Trophoblast cell (in vitro differentiated cells and primary cell): Measurements from ENCODE around the gene MAN1C1.

Source experiments
- DNase-seq, 2 donors: peaks; one replicate each; pipeline ENCODE4 v3.0.0-alpha.2; 2016
- H2AFZ ChIP-seq: 2 replicates; pipeline ENCODE4 v1.6.1; 2013; ENCODE audit warnings: low read length, moderate library complexity, mild to moderate bottlenecking; ENCODE audit not compliant: insufficient read depth, poor library complexity
- H2AK5ac ChIP-seq: 2 replicates; pipeline ENCODE4 v1.6.1; 2013; ENCODE audit warnings: mild to moderate bottlenecking, low read length
- H2BK120ac ChIP-seq: 2 replicates; pipeline ENCODE4 v1.6.1; 2013; ENCODE audit warnings: low read length, mild to moderate bottlenecking, moderate library complexity; ENCODE audit not compliant: insufficient read depth, poor library complexity
- H2BK12ac ChIP-seq: 2 replicates; pipeline ENCODE4 v1.6.1; 2013; ENCODE audit warnings: mild to moderate bottlenecking, low read length, moderate library complexity
- H2BK5ac ChIP-seq: 2 replicates; pipeline ENCODE4 v1.6.1; 2013; ENCODE audit warnings: low read length, low read depth, moderate library complexity, mild to moderate bottlenecking; ENCODE audit not compliant: poor library complexity
- H3K14ac ChIP-seq: 2 replicates; pipeline ENCODE4 v1.6.1; 2013; ENCODE audit warnings: mild to moderate bottlenecking, low read length
- H3K18ac ChIP-seq: 2 replicates; pipeline ENCODE4 v1.6.1; 2013; ENCODE audit warnings: mild to moderate bottlenecking, low read length
- H3K23ac ChIP-seq: 2 replicates; pipeline ENCODE4 v1.6.1; 2013; ENCODE audit warnings: low read length
- H3K27ac ChIP-seq: 2 replicates; pipeline ENCODE4 v1.5.1; 2013; ENCODE audit warnings: low read depth, mild to moderate bottlenecking, inconsistent platforms, low read length, moderate library complexity
- H3K27me3 ChIP-seq: 2 replicates; pipeline ENCODE4 v1.6.1; 2013; ENCODE audit warnings: inconsistent platforms, mild to moderate bottlenecking, low read length, moderate library complexity; ENCODE audit not compliant: insufficient read depth
- H3K36me3 ChIP-seq, 2 experiments: 1 replicate in 1 of 2; 2 replicates in 1 of 2; pipeline ENCODE4 v1.6.1; 2013; ENCODE audit warnings: low read length in 2 of 2, mild to moderate bottlenecking in 2 of 2, moderate library complexity in 1 of 2; ENCODE audit not compliant: insufficient read depth in 2 of 2, control insufficient read depth in 1 of 2
- H3K4ac ChIP-seq: 2 replicates; pipeline ENCODE4 v1.6.1; 2013; ENCODE audit warnings: low read depth, mild to moderate bottlenecking, low read length, moderate library complexity
- H3K4me1 ChIP-seq, 2 experiments: 1 replicate in 1 of 2; 2 replicates in 1 of 2; pipeline ENCODE4 v1.6.1; 2013; ENCODE audit warnings: low read length in 2 of 2, mild to moderate bottlenecking in 2 of 2, moderate library complexity in 1 of 2; ENCODE audit not compliant: insufficient read depth in 2 of 2, control insufficient read depth in 1 of 2
- H3K4me2 ChIP-seq: 2 replicates; pipeline ENCODE4 v1.6.1; 2013; ENCODE audit warnings: inconsistent platforms, mild to moderate bottlenecking, low read length, moderate library complexity
- H3K4me3 ChIP-seq: 2 replicates; pipeline ENCODE4 v1.5.1; 2013; ENCODE audit warnings: mild to moderate bottlenecking, low read depth, low read length, inconsistent platforms
- H3K79me1 ChIP-seq: one replicate; pipeline ENCODE4 v1.6.1; 2013; ENCODE audit warnings: low read length
- H3K79me2 ChIP-seq: 2 replicates; pipeline ENCODE4 v1.6.1; 2013; ENCODE audit warnings: low read length, mild to moderate bottlenecking; ENCODE audit not compliant: control insufficient read depth, insufficient read depth, poor library complexity
- H3K9ac ChIP-seq: 2 replicates; pipeline ENCODE4 v1.6.1; 2013; ENCODE audit warnings: mild to moderate bottlenecking, low read length
- H3K9me3 ChIP-seq: 2 replicates; pipeline ENCODE4 v1.6.1; 2013; ENCODE audit warnings: low read depth, mild to moderate bottlenecking, control low read depth, inconsistent platforms, low read length; ENCODE audit not compliant: insufficient read depth
- H4K12ac ChIP-seq: 2 replicates; pipeline ENCODE4 v1.6.1; 2013; ENCODE audit warnings: low read depth, mild to moderate bottlenecking, low read length, moderate library complexity
- H4K8ac ChIP-seq: 2 replicates; pipeline ENCODE4 v1.6.1; 2013; ENCODE audit warnings: low read depth, mild to moderate bottlenecking, low read length, moderate library complexity
- H4K91ac ChIP-seq: one replicate; pipeline ENCODE4 v1.6.1; 2013; ENCODE audit warnings: low read depth, mild to moderate bottlenecking, low read length, moderate library complexity
- WGBS: extraction: QIAGEN DNeasy Blood & Tissue Kit; methylation state at CpG from one replicate; pipeline ENCODE4 v1.1.7; 2013; ENCODE audit warnings: missing lambda C conversion rate; ENCODE audit not compliant: insufficient read length, insufficient coverage; ENCODE audit errors: extremely low coverage; 5-methylcytosine and 5-hydroxymethylcytosine counted together

The MAN1C1 gene

DNA sequence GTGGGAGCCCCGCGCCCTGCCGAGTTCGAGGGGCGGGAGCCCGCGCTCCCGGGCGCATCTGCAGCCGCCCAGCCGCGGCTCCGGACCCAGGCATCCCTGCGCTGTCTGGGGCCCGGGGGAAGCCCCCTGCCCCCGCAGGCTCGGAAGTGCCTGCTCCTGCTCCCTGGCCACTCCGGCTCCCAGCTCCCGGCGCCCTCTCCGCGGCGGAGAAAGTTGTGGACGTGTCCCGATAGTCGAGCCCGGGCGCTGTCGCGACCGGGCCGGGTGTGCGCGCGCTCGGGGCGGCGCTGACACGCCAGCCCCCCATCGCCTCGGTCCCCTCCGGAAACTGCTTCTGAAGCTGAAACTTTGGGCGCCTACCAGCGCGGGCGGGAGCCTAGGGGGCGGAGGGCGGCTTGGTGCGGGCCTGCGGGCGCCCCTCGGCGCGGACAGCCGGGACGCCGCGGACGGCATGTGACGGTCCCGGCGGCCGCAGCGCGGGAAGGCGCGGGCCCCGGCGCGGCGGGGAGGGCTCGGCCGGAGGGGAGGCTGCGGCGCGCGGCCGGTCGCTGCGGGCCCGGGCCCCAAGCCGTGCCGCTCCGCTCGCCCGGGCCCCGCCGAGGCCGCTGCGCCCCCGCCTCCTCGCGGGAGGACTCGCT, 515 bp downstream of the MAN1C1 start:
- WGBS = no CpG with 5 or more reads among the region's 94 CpGs
- H3K9ac ChIP-seq = no peak overlapping the region
- H3K9me3 ChIP-seq = peaks cover 3% of the 10 kb centered on the region
- H3K23ac ChIP-seq = no peak overlapping the region
- peaks cover 21% of the 10 kb centered on the region for H3K27me3 ChIP-seq
- H2BK5ac ChIP-seq = no peak overlapping the region
- peak overlapping the region; percentile 50 for H2AFZ ChIP-seq
- no peak overlapping the region for H4K91ac ChIP-seq
- no peaks in the 10 kb centered on the region for H3K79me2 ChIP-seq
- no peak overlapping the region for H4K12ac ChIP-seq
- peak overlapping the region; percentile 98 for H3K4me2 ChIP-seq
- no peak overlapping the region for H2BK120ac ChIP-seq
- H3K14ac ChIP-seq = no peak overlapping the region
- no peak overlapping the region for H2BK12ac ChIP-seq
- H2AK5ac ChIP-seq = no peak overlapping the region
- no peak overlapping the region for H3K27ac ChIP-seq
- H3K18ac ChIP-seq = no peak overlapping the region
- no peak overlapping the region for H3K4ac ChIP-seq
- peaks cover 12 to 13% of the 10 kb centered on the region in 2 experiments for H3K4me1 ChIP-seq
- no peaks in the 10 kb centered on the region for H3K36me3 ChIP-seq
- H3K4me3 ChIP-seq = peak overlapping the region; percentile 64
- DNase-seq = peak; percentile 16 to 55
- no peaks in the 10 kb centered on the region for H3K79me1 ChIP-seq
- H4K8ac ChIP-seq = no peak overlapping the region

DNA sequence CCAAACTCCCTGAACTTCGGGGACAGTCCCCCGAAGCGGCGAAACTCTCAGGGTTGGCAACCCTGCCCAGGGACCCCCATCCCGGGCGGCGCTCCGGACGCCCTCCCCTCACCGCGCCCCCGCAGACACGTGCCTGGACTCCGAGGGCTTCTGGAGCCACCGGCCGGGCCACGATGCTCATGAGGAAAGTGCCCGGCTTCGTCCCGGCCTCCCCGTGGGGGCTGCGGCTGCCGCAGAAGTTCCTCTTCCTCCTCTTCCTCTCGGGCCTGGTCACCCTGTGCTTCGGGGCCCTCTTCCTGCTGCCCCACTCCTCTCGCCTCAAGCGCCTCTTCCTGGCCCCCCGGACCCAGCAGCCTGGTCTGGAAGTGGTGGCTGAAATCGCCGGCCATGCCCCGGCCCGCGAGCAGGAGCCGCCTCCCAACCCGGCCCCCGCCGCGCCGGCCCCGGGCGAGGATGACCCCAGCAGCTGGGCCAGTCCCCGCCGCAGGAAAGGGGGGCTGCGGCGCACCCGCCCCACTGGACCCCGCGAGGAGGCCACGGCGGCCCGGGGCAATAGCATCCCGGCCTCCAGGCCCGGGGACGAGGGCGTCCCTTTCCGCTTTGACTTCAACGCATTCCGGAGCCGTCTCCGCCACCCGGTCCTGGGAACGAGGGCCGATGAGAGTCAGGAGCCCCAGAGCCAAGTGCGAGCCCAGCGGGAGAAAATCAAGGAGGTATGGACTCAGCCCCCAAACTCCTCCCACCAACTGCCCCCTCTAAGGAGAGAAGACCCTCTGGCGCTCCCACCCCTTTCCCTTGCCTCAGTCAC, 1.2 kb downstream of the MAN1C1 start:
- Histone ChIP-seq H2AK5ac (no peak overlapping the region), H2BK120ac (no peak overlapping the region), H2AFZ (peak overlapping the region; percentile 30), H3K9me3 (peaks cover 3% of the 10 kb centered on the region), H3K4me2 (peak overlapping the region; percentile 98), H2BK5ac (no peak overlapping the region), H3K23ac (no peak overlapping the region), H4K8ac (no peak overlapping the region), H3K14ac (no peak overlapping the region), H4K12ac (no peak overlapping the region), H3K79me2 (no peaks in the 10 kb centered on the region), H3K4me3 (no peak overlapping the region), H3K79me1 (no peaks in the 10 kb centered on the region), H4K91ac (no peak overlapping the region), H3K27me3 (peaks cover 21% of the 10 kb centered on the region), H3K27ac (no peak overlapping the region), H3K36me3 (no peaks in the 10 kb centered on the region), H3K4ac (no peak overlapping the region), H3K4me1 (peaks cover 12 to 13% of the 10 kb centered on the region in 2 experiments), H3K18ac (no peak overlapping the region), H2BK12ac (no peak overlapping the region), H3K9ac (no peak overlapping the region)
- no CpG with 5 or more reads among the region's 66 CpGs for WGBS
- DNase-seq = peak in 1 of 2 donors; percentile 20

DNA sequence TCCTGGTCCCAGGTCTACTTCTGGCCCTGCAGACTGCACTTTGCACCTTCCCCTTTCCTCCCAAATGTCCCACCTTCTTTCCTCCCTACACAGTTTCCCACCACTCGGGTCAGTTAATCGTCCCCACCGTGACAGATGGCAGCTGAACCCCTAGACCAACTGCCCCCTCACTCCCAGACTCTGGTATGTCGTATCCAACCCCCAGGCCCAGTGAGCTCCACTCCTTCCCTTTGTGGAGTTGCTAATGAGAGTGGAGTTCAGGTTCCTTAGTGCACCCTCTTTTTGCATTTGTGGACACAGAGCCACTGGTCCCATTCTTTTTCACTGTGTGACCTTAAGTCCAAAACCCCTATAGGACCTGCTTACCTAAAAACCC, 1.8 kb downstream of the MAN1C1 start:
- H3K36me3 ChIP-seq = no peaks in the 10 kb centered on the region
- no peak overlapping the region for H3K4me3 ChIP-seq
- H2BK120ac ChIP-seq = no peak overlapping the region
- H3K9me3 ChIP-seq = peaks cover 3% of the 10 kb centered on the region
- WGBS = no CpG with 5 or more reads among the region's 4 CpGs
- no peak overlapping the region for H4K91ac ChIP-seq
- H3K4ac ChIP-seq = no peak overlapping the region
- H2AK5ac ChIP-seq = no peak overlapping the region
- no peak overlapping the region for H2AFZ ChIP-seq
- H3K23ac ChIP-seq = peak overlapping the region; percentile 96
- H4K8ac ChIP-seq = no peak overlapping the region
- no peaks in the 10 kb centered on the region for H3K79me1 ChIP-seq
- H4K12ac ChIP-seq = no peak overlapping the region
- H3K9ac ChIP-seq = no peak overlapping the region
- no peak for DNase-seq
- peaks cover 21% of the 10 kb centered on the region for H3K27me3 ChIP-seq
- peaks cover 12 to 13% of the 10 kb centered on the region in 2 experiments for H3K4me1 ChIP-seq
- H3K14ac ChIP-seq = no peak overlapping the region
- no peak overlapping the region for H2BK5ac ChIP-seq
- H3K79me2 ChIP-seq = no peaks in the 10 kb centered on the region
- H3K27ac ChIP-seq = no peak overlapping the region
- no peak overlapping the region for H3K18ac ChIP-seq
- no peak overlapping the region for H3K4me2 ChIP-seq
- H2BK12ac ChIP-seq = no peak overlapping the region

DNA sequence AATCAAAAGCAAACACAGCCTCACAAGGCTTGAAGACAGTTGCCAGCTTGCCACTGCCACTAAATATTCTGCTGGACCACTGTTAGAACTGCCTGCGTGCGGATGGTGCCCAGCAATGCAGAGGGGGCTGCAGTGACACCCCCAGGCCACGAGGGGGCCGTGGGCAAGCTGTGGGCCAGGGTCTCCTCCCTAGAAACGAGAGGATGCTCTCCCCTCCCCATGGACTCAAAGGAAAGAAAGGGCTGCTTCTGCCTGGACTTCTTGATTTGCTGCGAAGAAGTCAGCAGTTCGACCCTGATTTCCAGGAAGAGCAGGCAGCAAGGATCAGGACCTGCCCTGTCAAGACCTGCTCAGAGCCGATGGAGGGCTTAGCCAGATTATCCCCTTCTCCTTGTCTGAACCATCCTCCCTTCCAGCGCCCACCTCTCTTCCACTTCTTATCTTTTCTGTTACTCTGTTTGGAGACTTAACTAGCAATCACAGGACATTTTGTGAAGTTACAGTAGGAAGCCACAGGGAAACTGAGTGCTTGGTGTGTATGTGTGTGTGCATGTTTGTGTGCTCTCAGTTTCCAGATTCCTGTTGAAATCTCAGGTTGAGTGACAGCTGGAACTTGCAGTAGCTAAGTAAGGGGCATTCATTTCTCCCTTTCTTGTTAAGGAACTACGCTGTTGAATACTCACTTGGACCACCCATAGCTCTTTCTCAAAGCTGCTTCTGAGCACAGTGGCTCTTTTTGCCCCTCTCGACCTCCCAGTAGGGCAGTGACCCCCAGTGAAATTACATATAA, 2.7 kb downstream of the MAN1C1 start:
- H3K4me2 ChIP-seq = no peak overlapping the region
- H4K91ac ChIP-seq = no peak overlapping the region
- no peaks in the 10 kb centered on the region for H3K79me1 ChIP-seq

More for the DNA sequence above, 2.7 kb downstream of the MAN1C1 start:
- Histone ChIP-seq H3K18ac (no peak overlapping the region), H4K12ac (no peak overlapping the region), H2BK12ac (no peak overlapping the region), H3K27ac (no peak overlapping the region), H3K9ac (no peak overlapping the region), H3K4me3 (no peak overlapping the region), H2BK120ac (no peak overlapping the region), H3K27me3 (peaks cover 21% of the 10 kb centered on the region), H3K4ac (no peak overlapping the region), H3K4me1 (peaks cover 12 to 13% of the 10 kb centered on the region in 2 experiments), H4K8ac (no peak overlapping the region), H2AFZ (no peak overlapping the region), H3K79me2 (no peaks in the 10 kb centered on the region), H3K14ac (no peak overlapping the region), H3K36me3 (no peaks in the 10 kb centered on the region), H3K9me3 (peaks cover 3% of the 10 kb centered on the region), H3K23ac (no peak overlapping the region), H2BK5ac (no peak overlapping the region), H2AK5ac (no peak overlapping the region)
- DNase-seq = peak in 1 of 2 donors; percentile 40
- no CpG with 5 or more reads among the region's 11 CpGs for WGBS
